Vagina (tissue), 2 donors: ENCODE results near the gene FCHO2.

ENCODE experiments used
- POLR2AphosphoS5 ChIP-seq, 2 donors: sonication (generic); formaldehyde crosslinking; IDR thresholded peaks; one replicate each; pipeline ENCODE4 v1.9.0; 2017; ENCODE audit warnings: antibody characterized with exemption in 2 of 2, mild to moderate bottlenecking in 2 of 2, low read depth in 1 of 2; ENCODE audit not compliant: insufficient read depth in 1 of 2
- TF ChIP-seq, protein P1 (sequence below), 3 experiments: fragments of 450-650 bp in 2 of 3; fragments of 200-600 bp in 1 of 3; sonication (generic) in 1 of 3; IDR thresholded peaks; one replicate each; pipeline ENCODE4 v1.5.1; 2017 to 2019; ENCODE audit warnings: antibody characterized with exemption in 3 of 3, mild to moderate bottlenecking in 2 of 3, moderate library complexity in 2 of 3

- TF ChIP-seq, protein P1, sequence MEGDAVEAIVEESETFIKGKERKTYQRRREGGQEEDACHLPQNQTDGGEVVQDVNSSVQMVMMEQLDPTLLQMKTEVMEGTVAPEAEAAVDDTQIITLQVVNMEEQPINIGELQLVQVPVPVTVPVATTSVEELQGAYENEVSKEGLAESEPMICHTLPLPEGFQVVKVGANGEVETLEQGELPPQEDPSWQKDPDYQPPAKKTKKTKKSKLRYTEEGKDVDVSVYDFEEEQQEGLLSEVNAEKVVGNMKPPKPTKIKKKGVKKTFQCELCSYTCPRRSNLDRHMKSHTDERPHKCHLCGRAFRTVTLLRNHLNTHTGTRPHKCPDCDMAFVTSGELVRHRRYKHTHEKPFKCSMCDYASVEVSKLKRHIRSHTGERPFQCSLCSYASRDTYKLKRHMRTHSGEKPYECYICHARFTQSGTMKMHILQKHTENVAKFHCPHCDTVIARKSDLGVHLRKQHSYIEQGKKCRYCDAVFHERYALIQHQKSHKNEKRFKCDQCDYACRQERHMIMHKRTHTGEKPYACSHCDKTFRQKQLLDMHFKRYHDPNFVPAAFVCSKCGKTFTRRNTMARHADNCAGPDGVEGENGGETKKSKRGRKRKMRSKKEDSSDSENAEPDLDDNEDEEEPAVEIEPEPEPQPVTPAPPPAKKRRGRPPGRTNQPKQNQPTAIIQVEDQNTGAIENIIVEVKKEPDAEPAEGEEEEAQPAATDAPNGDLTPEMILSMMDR (IDR thresholded peaks at IDR 0.05), result no peak
- no peak for TF ChIP-seq POLR2AphosphoS5 (IDR thresholded peaks at IDR 0.05; ENCODE audit: insufficient read depth in 1 of 2, low read depth in 1 of 2)
These were observed 132.2 kb downstream of the FCHO2 start for GRCh38 chr5:73088026-73088425.
